Gastroesophageal sphincter (tissue), 4 donors: ENCODE results near the gene KCNMA1. TPM values are rescaled to one million over a fixed set of nuclear protein-coding genes. Genes with fewer than 3 reads are reported as not detected.

ENCODE experiments used
- ATAC-seq: fragments of 150-250 bp; one replicate; pipeline ENCODE4 v1.9.1; 2016; ENCODE audit warnings: mild to moderate bottlenecking, moderate library complexity
- H3K27ac ChIP-seq, 4 donors: fragments of 200-600 bp; sonication (generic) in 3 of 4; 1 replicate in 3 of 4; 2 replicates in 1 of 4; pipeline ENCODE4 v1.5.1; 2016 to 2019
- H3K27me3 ChIP-seq: fragments of 200-600 bp; sonication (generic); one replicate; pipeline ENCODE4 v1.5.1; 2019
- H3K36me3 ChIP-seq, 2 donors: fragments of 200-600 bp; sonication (generic); one replicate each; pipeline ENCODE4 v1.5.1; 2019; ENCODE audit warnings: control low read depth in 1 of 2
- H3K4me1 ChIP-seq, 3 donors: fragments of 200-600 bp; sonication (generic); 1 replicate in 2 of 3; 2 replicates in 1 of 3; pipeline ENCODE4 v1.5.1; 2016 to 2019; ENCODE audit warnings: control low read depth in 2 of 3
- H3K4me3 ChIP-seq, 2 donors: fragments of 200-600 bp; sonication (generic); one replicate each; pipeline ENCODE4 v1.5.1; 2019; ENCODE audit warnings: mild to moderate bottlenecking in 1 of 2, moderate library complexity in 1 of 2
- H3K9me3 ChIP-seq, 3 donors: fragments of 200-600 bp; sonication (generic); one replicate each; pipeline ENCODE4 v1.5.1; 2017 to 2019; ENCODE audit warnings: control low read depth in 2 of 3
- CTCF ChIP-seq, 4 experiments: fragments of 200-600 bp in 2 of 4; fragments of 450-650 bp in 2 of 4; sonication (generic) in 1 of 4; IDR thresholded peaks; one replicate each; pipeline ENCODE4 v1.5.1; 2017 to 2019; ENCODE audit warnings: antibody characterized with exemption in 4 of 4, mild to moderate bottlenecking in 2 of 4, moderate library complexity in 2 of 4
- EP300 ChIP-seq: sonication (generic); formaldehyde crosslinking; IDR thresholded peaks from one replicate; pipeline ENCODE4 v1.6.1; 2017; ENCODE audit warnings: antibody characterized with exemption, mild to moderate bottlenecking
- POLR2A ChIP-seq, 2 donors: fragments of 450-650 bp; IDR thresholded peaks; one replicate each; pipeline ENCODE4 v1.6.1; 2017; ENCODE audit warnings: antibody characterized with exemption in 2 of 2, mild to moderate bottlenecking in 2 of 2, moderate library complexity in 1 of 2
- POLR2AphosphoS5 ChIP-seq: sonication (generic); formaldehyde crosslinking; IDR thresholded peaks from one replicate; pipeline ENCODE4 v1.6.1; 2017; ENCODE audit warnings: antibody characterized with exemption
- whole genome bisulfite sequencing, 2 donors: methylation state at CpG; one replicate each; pipeline ENCODE4 v1.1.5; 2018; ENCODE audit warnings: low coverage in 1 of 2; 5-methylcytosine and 5-hydroxymethylcytosine counted together
- total RNA-seq, 4 donors: library from RNA; depleted of rRNA; stranded (reverse); fragments of >200 nt; gene quantifications; one replicate each; pipeline ENCODE4 v1.1.0, GENCODE V29; 2016

Gene KCNMA1
- total RNA-seq, 4 donors from 2014 or later = 168 to 389 (median 323) TPM

DNA sequence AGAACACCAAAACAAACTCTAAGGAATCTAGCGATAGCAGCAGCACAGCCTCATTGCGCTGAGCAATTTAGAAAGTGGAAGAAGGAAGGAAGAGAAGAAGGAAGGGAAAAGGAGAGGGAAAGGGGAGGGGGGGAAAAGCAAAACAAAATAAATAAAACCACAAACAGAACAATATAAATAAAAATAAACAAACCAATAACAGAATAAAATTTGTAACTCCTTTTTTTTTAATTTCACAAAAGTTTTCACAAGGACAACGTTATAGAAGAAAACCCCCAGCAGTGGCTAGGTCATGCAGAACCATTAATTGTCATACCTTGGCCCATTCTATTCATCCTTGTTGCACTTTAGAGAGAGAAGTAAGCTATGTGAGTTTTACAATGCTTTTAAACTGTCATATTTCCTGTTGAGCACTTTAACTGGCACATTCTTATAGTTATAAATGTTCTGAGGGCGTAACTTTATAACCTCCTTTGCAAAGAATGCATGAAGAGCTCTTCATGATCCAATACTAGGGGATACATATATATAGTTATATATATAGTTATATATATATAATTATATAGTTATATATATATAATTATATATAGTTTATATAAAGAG lies 752.8 kb downstream of the KCNMA1 start:
- peaks cover 0 to 24% of the 10 kb centered on the region in 2 donors for H3K36me3 ChIP-seq
- no peaks in the 10 kb centered on the region for H3K27me3 ChIP-seq
- no peak overlapping the region for H3K27ac ChIP-seq
- H3K4me3 ChIP-seq = no peak overlapping the region
- ATAC-seq = no peak
- TF ChIP-seq CTCF (IDR thresholded peaks at IDR 0.05) (no peak), POLR2A (IDR thresholded peaks at IDR 0.05) (no peak), POLR2AphosphoS5 (no peak), EP300 (no peak)
- peaks cover 0 to 17% (median 0%) of the 10 kb centered on the region in 3 donors for H3K4me1 ChIP-seq
- no peaks in the 10 kb centered on the region for H3K9me3 ChIP-seq
- 88 to 93% methylated on average over 2 to 4 of the region's 4 CpGs for WGBS, 2 donors

DNA sequence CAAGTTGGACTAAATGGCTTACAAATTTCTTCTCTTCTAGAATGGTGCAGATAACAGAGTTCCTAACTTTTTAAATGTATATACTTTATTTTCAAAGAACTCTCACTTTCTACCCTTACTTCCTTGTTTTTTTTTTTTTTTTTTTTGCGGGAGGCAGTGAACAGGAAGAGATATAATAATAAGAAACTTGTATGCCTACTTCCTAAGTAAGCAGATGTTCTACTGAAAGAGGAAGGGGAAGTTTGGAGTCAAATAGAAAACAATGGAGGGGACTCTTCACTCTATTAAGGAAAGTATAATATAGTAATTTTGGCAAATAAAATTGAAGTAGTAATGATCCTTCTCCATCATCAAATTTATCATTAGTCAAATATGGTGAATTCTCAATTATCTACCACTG lies 754.0 kb downstream of the KCNMA1 start:
- no peak for TF ChIP-seq POLR2AphosphoS5
- TF ChIP-seq CTCF (IDR thresholded peaks at IDR 0.05) = no peak
- no peak for TF ChIP-seq POLR2A (IDR thresholded peaks at IDR 0.05)
- TF ChIP-seq EP300 = no peak
- Histone ChIP-seq H3K4me3 (no peak overlapping the region), H3K4me1 (peaks cover 0 to 22% (median 0%) of the 10 kb centered on the region in 3 donors), H3K27me3 (no peaks in the 10 kb centered on the region), H3K9me3 (no peaks in the 10 kb centered on the region), H3K27ac (no peak overlapping the region), H3K36me3 (peaks cover 0 to 17% of the 10 kb centered on the region in 2 donors)
- ATAC-seq = no peak
- WGBS, 2 donors = 44 to 63% methylated on average over 1 of the region's 1 CpG

DNA sequence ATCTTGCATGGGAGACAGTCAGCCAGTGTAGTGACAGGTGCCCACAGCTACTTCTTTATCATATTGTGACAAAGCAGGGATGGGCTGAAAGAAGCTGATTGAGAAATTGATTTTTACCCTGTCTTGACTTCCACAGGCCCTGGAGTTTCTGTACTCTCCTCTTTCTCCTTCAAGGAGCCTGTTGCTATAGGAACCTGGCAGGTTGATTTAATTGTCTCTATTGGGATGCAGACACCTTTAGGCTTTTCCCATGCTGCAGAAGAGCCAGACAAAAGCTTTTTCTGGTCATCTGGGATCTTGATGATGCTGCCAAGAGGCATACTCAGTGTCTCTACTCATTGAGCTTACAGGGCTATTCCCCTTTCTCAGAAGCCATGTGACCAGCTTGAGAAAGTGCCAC lies 754.8 kb downstream of the KCNMA1 start:
- Histone ChIP-seq H3K9me3 (no peaks in the 10 kb centered on the region), H3K36me3 (peaks cover 0 to 13% of the 10 kb centered on the region in 2 donors), H3K4me1 (peaks cover 0 to 22% (median 0%) of the 10 kb centered on the region in 3 donors), H3K27ac (no peak overlapping the region), H3K4me3 (no peak overlapping the region), H3K27me3 (no peaks in the 10 kb centered on the region)
- ATAC-seq = no peak
- no peak for TF ChIP-seq CTCF (IDR thresholded peaks at IDR 0.05)
- TF ChIP-seq POLR2A (IDR thresholded peaks at IDR 0.05) = no peak
- no peak for TF ChIP-seq EP300
- no peak for TF ChIP-seq POLR2AphosphoS5

GRCh38 chr10:76882245-76882644 lies 755.4 kb downstream of the KCNMA1 start:
- Histone ChIP-seq H3K4me1 (peaks cover 0 to 22% (median 0%) of the 10 kb centered on the region in 3 donors), H3K9me3 (no peaks in the 10 kb centered on the region), H3K27me3 (no peaks in the 10 kb centered on the region), H3K27ac (no peak overlapping the region), H3K4me3 (no peak overlapping the region), H3K36me3 (peaks cover 0 to 9% of the 10 kb centered on the region in 2 donors)
- no peak for TF ChIP-seq POLR2A (IDR thresholded peaks at IDR 0.05)
- TF ChIP-seq EP300 = no peak
- no peak for TF ChIP-seq CTCF (IDR thresholded peaks at IDR 0.05)
- TF ChIP-seq POLR2AphosphoS5 = no peak
- ATAC-seq = no peak
- 75 to 94% methylated on average over 5 to 6 of the region's 6 CpGs for WGBS, 2 donors

GRCh38 chr10:76881477-76882220 lies 756.0 kb downstream of the KCNMA1 start:
- peaks cover 0 to 19% (median 0%) of the 10 kb centered on the region in 3 donors for H3K4me1 ChIP-seq
- H3K9me3 ChIP-seq = no peaks in the 10 kb centered on the region
- 77 to 83% methylated on average over 1 to 3 of the region's 3 CpGs for WGBS, 2 donors
- H3K4me3 ChIP-seq = no peak overlapping the region
- no peak overlapping the region for H3K27ac ChIP-seq
- no peak for ATAC-seq
- H3K27me3 ChIP-seq = no peaks in the 10 kb centered on the region
- peaks cover 0 to 3% of the 10 kb centered on the region in 2 donors for H3K36me3 ChIP-seq
- TF ChIP-seq CTCF (IDR thresholded peaks at IDR 0.05) = no peak
- no peak for TF ChIP-seq EP300
- TF ChIP-seq POLR2A (IDR thresholded peaks at IDR 0.05) = no peak
- TF ChIP-seq POLR2AphosphoS5 = no peak
